Measurements from ENCODE around the gene GNA12. TPM values are rescaled to one million over a fixed set of nuclear protein-coding genes. Genes with fewer than 3 reads are reported as not detected.
A peak's percentile ranks its signal among the peaks of the same experiment; 100 is the strongest.

GNA12 gene
- total RNA-seq, 4 donors from 2014 or later: 11.0 to 68.5 (median 20.4) TPM

DNA sequence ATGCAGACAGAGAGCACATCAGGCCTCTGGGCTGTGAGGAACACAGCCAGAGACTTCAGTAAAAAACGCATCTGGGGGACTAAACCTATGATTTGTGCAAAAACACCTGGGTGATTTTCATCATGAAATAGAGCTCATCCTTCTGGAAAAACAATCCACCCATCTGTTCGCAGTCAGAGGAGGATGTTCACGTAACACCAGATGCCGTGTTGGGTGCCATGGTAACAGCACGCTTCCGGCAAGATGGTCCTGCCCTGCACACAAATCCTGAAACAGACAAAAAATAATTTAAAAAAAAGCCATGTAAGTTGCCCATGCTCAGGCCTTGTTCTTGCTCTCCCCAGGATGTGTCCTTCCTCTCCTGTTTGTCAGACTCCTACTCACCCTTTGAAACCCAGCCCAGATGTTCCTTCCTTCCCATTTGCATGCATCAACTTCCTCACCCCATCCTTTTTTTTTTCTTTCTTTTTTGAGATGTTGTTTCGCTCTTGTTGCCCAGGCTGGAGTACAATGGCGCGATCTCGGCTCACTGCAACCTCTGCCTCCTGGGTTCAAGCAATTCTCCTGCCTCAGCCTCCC is 28.3 kb upstream of the GNA12 start:
- Histone ChIP-seq H3K27ac (no peak overlapping the region), H3K27me3 (no peaks in the 10 kb centered on the region), H3K4me1 (peaks cover 0 to 8% (median 0%) of the 10 kb centered on the region in 4 donors), H3K36me3 (no peaks in the 10 kb centered on the region), H3K9me3 (no peaks in the 10 kb centered on the region), H3K4me3 (no peak overlapping the region)
- no peak for DNase-seq
- TF ChIP-seq, protein P1, sequence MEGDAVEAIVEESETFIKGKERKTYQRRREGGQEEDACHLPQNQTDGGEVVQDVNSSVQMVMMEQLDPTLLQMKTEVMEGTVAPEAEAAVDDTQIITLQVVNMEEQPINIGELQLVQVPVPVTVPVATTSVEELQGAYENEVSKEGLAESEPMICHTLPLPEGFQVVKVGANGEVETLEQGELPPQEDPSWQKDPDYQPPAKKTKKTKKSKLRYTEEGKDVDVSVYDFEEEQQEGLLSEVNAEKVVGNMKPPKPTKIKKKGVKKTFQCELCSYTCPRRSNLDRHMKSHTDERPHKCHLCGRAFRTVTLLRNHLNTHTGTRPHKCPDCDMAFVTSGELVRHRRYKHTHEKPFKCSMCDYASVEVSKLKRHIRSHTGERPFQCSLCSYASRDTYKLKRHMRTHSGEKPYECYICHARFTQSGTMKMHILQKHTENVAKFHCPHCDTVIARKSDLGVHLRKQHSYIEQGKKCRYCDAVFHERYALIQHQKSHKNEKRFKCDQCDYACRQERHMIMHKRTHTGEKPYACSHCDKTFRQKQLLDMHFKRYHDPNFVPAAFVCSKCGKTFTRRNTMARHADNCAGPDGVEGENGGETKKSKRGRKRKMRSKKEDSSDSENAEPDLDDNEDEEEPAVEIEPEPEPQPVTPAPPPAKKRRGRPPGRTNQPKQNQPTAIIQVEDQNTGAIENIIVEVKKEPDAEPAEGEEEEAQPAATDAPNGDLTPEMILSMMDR (IDR thresholded peaks at IDR 0.05): no peak
- TF ChIP-seq POLR2A (IDR thresholded peaks at IDR 0.05): no peak

DNA sequence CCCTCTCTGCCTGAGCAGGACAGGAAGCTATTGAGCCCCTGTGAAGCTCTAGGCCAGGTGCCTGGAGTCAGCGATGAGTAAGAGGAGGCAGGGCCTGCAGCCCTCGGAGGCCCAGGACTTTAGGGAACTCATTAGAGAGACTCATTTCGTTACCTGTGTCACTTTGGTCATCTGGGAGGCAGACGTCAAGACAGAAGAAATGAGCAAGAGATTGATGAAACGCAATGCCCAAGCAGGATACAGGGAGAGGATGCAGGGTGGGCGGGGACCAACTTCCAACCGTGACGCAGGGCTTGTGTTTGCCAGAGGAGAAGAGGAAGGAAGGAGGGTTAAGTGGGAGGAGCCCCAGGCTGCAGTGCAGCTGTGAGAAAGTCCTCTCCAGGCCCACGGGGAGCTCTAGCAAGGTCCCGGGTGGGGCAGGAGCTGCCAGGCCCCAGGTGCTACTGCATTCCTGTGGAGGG is 26.4 kb upstream of the GNA12 start:
- no peaks in the 10 kb centered on the region for H3K27me3 ChIP-seq
- H3K36me3 ChIP-seq: no peaks in the 10 kb centered on the region
- H3K4me1 ChIP-seq: peaks cover 0 to 8% (median 0%) of the 10 kb centered on the region in 4 donors
- peak overlapping the region in 1 of 4 donors; percentile 57 for H3K27ac ChIP-seq
- no peaks in the 10 kb centered on the region for H3K9me3 ChIP-seq
- no peak for TF ChIP-seq POLR2A (IDR thresholded peaks at IDR 0.05)
- TF ChIP-seq, protein P1 (IDR thresholded peaks at IDR 0.05): no peak
- DNase-seq: peak in 2 of 3 donors; percentile 86 to 89
- H3K4me3 ChIP-seq: peak overlapping the region in 2 of 4 donors; percentile 15 to 30

DNA sequence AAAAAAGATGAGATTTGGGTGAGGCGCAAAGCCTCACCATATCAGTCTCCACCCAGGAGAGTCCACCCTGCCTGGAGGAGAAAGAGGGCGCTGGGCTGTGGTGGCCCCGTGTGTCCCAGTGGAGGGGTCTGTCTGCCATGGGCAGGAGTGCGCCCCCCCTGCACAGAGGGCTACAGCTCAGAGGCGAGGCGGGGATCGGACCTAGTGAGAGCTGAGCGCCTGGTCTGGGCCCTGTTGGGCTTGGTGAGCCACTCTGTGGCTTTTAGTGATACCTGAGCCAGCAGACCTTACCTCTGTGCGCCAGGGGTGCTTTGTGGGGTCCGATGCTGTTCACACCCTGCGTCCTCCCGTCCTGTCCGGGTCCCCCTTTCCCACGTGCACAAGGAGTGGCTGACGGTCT is 25.9 kb upstream of the GNA12 start:
- Histone ChIP-seq H3K4me3 (peak overlapping the region in 2 of 4 donors; percentile 15 to 30), H3K9me3 (no peaks in the 10 kb centered on the region), H3K4me1 (peaks cover 0 to 8% (median 1%) of the 10 kb centered on the region in 4 donors), H3K27me3 (no peaks in the 10 kb centered on the region), H3K27ac (peak overlapping the region in 1 of 4 donors; percentile 57), H3K36me3 (no peaks in the 10 kb centered on the region)
- DNase-seq: no peak
- TF ChIP-seq, protein P1 (IDR thresholded peaks at IDR 0.05): no peak
- no peak for TF ChIP-seq POLR2A (IDR thresholded peaks at IDR 0.05)

DNA sequence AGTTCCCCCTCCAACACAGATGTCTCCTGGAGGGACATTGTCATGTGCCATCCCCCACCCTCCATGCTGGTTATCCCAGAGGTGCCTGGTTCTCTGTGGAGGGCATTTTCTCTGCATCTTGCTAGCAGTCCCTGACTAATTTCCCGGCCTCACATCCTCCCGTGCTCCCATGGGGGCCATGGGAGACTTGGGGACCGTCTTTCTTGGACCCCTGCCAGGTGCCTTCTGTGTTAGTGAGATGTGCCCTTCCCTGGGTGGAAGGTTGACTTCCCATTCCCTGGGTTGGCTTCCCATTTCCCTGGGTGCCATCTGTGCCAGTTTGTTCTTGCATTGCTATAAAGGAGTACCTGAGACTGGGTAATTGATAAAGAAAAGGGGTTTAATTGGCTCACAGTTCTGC is 22.5 kb upstream of the GNA12 start:
- Histone ChIP-seq H3K4me1 (peaks cover 0 to 29% (median 20%) of the 10 kb centered on the region in 4 donors), H3K9me3 (no peaks in the 10 kb centered on the region), H3K27me3 (no peaks in the 10 kb centered on the region), H3K36me3 (no peaks in the 10 kb centered on the region), H3K27ac (no peak overlapping the region), H3K4me3 (no peak overlapping the region)
- TF ChIP-seq POLR2A (IDR thresholded peaks at IDR 0.05): no peak
- TF ChIP-seq, protein P1 (IDR thresholded peaks at IDR 0.05): no peak
- DNase-seq: no peak

DNA sequence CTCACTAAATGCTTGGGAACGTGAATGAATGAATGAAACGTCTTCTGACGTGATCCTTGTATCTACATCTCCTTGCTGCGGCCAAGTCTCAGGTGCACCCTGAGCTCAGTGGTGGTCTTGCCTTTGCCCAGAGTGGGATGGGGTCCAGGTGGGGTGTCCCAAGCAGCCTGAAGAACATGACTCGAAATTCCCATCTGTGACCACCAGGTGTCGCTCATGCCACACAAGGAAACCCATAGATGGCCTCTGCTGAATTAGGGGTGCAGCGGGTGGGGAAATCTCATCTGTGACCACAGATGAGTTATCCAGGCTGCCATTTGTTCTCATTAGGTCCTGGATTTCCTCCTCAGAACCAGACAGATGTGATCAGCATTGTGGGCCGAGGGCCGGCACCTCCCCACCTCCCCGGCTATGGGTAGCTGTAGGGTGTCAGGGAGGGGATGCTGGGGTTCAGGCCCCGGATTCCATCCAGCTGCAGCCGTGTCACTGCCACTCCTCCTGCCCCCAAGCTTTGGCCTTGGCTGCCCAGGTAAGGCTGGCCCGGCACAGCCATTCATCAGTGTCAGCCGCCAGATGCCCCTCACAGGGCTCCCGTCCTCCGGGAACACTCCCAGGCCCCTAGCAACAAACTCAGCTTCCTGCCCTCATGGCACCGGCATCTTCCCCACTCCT is 21.0 kb upstream of the GNA12 start:
- Histone ChIP-seq H3K27ac (peak overlapping the region in 1 of 4 donors; percentile 83), H3K4me1 (peaks cover 0 to 29% (median 16%) of the 10 kb centered on the region in 4 donors), H3K36me3 (no peaks in the 10 kb centered on the region), H3K4me3 (no peak overlapping the region), H3K9me3 (no peaks in the 10 kb centered on the region), H3K27me3 (no peaks in the 10 kb centered on the region)
- TF ChIP-seq, protein P1 (IDR thresholded peaks at IDR 0.05): peak; percentile 83 to 92 (median 86)
- no peak for TF ChIP-seq POLR2A (IDR thresholded peaks at IDR 0.05)
- peak in 2 of 3 donors; percentile 84 to 91 for DNase-seq
